ENCODE data around the gene SSH2.

DNA sequence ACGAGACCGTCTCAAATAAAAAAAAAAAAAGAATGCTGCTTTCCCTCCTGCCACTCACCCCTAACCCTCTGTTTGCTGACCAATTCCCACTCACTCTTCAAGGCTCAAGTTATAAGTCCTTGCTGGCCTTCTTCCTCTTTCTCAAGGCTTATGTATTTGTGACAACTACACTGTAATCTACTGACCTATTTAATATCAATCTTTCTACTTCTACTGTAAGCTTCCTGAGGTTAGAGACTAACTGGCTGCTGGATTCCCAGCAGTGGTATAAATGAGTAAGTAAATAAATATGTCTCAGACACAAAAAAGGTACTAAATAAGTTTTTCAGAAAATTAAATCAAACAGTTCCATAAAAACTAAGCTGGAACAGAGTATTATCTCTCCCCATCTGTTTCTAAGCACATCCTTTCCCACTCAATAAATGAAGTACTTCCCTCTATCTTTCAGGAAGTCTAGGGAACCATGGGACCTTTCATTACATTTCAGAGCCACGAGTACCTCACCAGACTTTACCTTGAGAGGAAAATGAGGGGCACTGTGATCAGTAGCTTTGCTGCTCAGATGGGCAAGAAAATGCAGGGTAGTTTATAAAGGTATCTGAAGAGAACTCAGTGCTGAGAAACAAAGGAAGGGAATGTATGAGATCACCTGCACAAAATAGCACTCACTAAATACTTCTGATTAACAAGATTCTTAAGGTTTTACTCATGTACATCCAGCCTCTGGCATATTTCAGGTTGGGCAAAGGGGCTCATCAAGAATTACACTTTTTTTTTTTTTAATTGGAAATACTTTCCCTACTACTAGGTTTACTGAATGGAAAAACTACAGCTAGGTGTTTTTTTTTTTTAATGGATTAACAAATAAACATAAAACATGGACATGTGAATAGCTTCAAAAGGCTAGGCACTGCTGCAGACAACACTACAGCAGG lies 10.8 kb downstream of the SSH2 start:
- no peak for TF ChIP-seq POLR2A (IDR thresholded peaks at IDR 0.05; ENCODE audit: low read length)
- TF ChIP-seq GATA1 (IDR thresholded peaks at IDR 0.05; ENCODE audit: low read depth, low read length), result no peak
